CD8-positive, alpha-beta memory T cell (primary cell): ENCODE measurements around the gene TCAP. TPM values are rescaled to one million over a fixed set of nuclear protein-coding genes. Genes with fewer than 3 reads are reported as not detected.

ENCODE experiments used
- CTCF ChIA-PET: fragments of 350-600 bp; sonication (Branson Sonifier 250); formaldehyde crosslinking; loops from one replicate; lab custom pipeline; 2021; ENCODE audit warnings: antibody characterized with exemption; lab: Charles Lee
- POLR2A ChIA-PET: fragments of 350-600 bp; sonication (Branson Sonifier 250); formaldehyde crosslinking; loops from one replicate; lab custom pipeline; 2021; ENCODE audit warnings: antibody characterized with exemption; lab: Charles Lee
- DNase-seq, 5 donors: peaks; one replicate each; pipeline versions ENCODE4 v3.0.0 to v3.0.0-alpha.2; 2020 to 2022; ENCODE audit warnings: mixed read lengths in 1 of 5
- H3K27ac ChIP-seq: one replicate; pipeline ENCODE4 v1.7.0; 2013; ENCODE audit warnings: low read depth, mild to moderate bottlenecking, low read length, moderate library complexity
- H3K27me3 ChIP-seq: 2 replicates; pipeline ENCODE4 v1.7.0; 2013; ENCODE audit warnings: low read length, mild to moderate bottlenecking; ENCODE audit not compliant: insufficient read depth, poor library complexity, severe bottlenecking
- H3K36me3 ChIP-seq: 2 replicates; pipeline ENCODE4 v1.7.0; 2013; ENCODE audit warnings: mild to moderate bottlenecking, low read length, moderate library complexity; ENCODE audit not compliant: insufficient read depth
- H3K4me1 ChIP-seq: 2 replicates; pipeline ENCODE4 v1.7.0; 2013; ENCODE audit warnings: mild to moderate bottlenecking, low read length, moderate library complexity; ENCODE audit not compliant: insufficient read depth
- H3K4me3 ChIP-seq: 2 replicates; pipeline ENCODE4 v1.7.0; 2013; ENCODE audit warnings: mild to moderate bottlenecking, low read length
- H3K9me3 ChIP-seq: 2 replicates; pipeline ENCODE4 v1.7.0; 2013; ENCODE audit warnings: mild to moderate bottlenecking, low read length
- H3K27ac Mint-ChIP-seq, 8 donors: one replicate each; pipeline ENCODE4 v1.8.0; 2020 to 2021; ENCODE audit warnings: mixed read lengths in 8 of 8, mild to moderate bottlenecking in 6 of 8, inconsistent platforms in 3 of 8, moderate library complexity in 3 of 8
- H3K27me3 Mint-ChIP-seq, 2 donors: one replicate each; pipeline ENCODE4 v1.8.0; 2020 to 2021; ENCODE audit warnings: mixed read lengths in 2 of 2, mild to moderate bottlenecking in 1 of 2, moderate library complexity in 1 of 2
- H3K36me3 Mint-ChIP-seq, 3 donors: one replicate each; pipeline ENCODE4 v1.8.0; 2020 to 2021; ENCODE audit warnings: mixed read lengths in 3 of 3, inconsistent platforms in 1 of 3, mild to moderate bottlenecking in 1 of 3
- H3K4me1 Mint-ChIP-seq, 3 donors: one replicate each; pipeline ENCODE4 v1.8.0; 2020 to 2021; ENCODE audit warnings: mixed read lengths in 3 of 3, inconsistent platforms in 1 of 3, mild to moderate bottlenecking in 1 of 3
- H3K4me3 Mint-ChIP-seq, 7 donors: one replicate each; pipeline ENCODE4 v1.8.0; 2020 to 2021; ENCODE audit warnings: mixed read lengths in 7 of 7, mild to moderate bottlenecking in 6 of 7, moderate library complexity in 4 of 7, inconsistent platforms in 2 of 7
- H3K9me3 Mint-ChIP-seq, 5 donors: one replicate each; pipeline ENCODE4 v1.8.0; 2020 to 2022; ENCODE audit warnings: mixed read lengths in 5 of 5, mild to moderate bottlenecking in 3 of 5, moderate library complexity in 2 of 5, inconsistent platforms in 1 of 5
- polyA plus RNA-seq: library from polyadenylated mRNA; unstranded; fragments of 300-500 nt; fragmentation: Illumina TruSeq; gene quantifications from one replicate; pipeline ENCODE4 v1.2.3, GENCODE V29; 2021
- total RNA-seq, 2 experiments: library from RNA; stranded (reverse); gene quantifications; one replicate each; pipeline ENCODE4 v1.2.3, GENCODE V29; 2021

Gene TCAP
- total and polyA plus RNA-seq, 3 experiments from 2014 or later: 0.97 to 1.6 TPM; not detected in 1

- Mint-ChIP-seq H3K4me3 (no peak overlapping the region), H3K36me3 (no peaks in the 10 kb centered on the region), H3K4me1 (peaks cover 11 to 24% (median 13%) of the 10 kb centered on the region in 3 donors), H3K27ac (no peak overlapping the region), H3K27me3 (peaks cover 16 to 38% of the 10 kb centered on the region in 2 donors), H3K9me3 (no peaks in the 10 kb centered on the region)
- no peak for DNase-seq
- no peak overlapping the region for H3K4me3 ChIP-seq
- ChIA-PET POLR2A (no interaction called here), CTCF (interaction anchor here (10.7 kb wide), 1 partner anchor 9 kb away, joined by 161 read pairs; the partner anchor contains the start of gene PPP1R1B)
- peaks cover 14% of the 10 kb centered on the region for H3K4me1 ChIP-seq
- H3K36me3 ChIP-seq: no peaks in the 10 kb centered on the region
- peaks cover 14% of the 10 kb centered on the region for H3K27me3 ChIP-seq
- H3K27ac ChIP-seq: no peak overlapping the region
- H3K9me3 ChIP-seq: no peaks in the 10 kb centered on the region
Observed at GRCh38 chr17:39631403-39631802, 33.7 kb upstream of the TCAP start.

GRCh38 chr17:39632153-39632941 lies 32.8 kb upstream of the TCAP start:
- Mint-ChIP-seq H3K36me3 (peaks cover 0 to 2% (median 0%) of the 10 kb centered on the region in 3 donors), H3K4me1 (peaks cover 16 to 26% (median 17%) of the 10 kb centered on the region in 3 donors), H3K4me3 (no peak overlapping the region), H3K27ac (no peak overlapping the region), H3K9me3 (no peaks in the 10 kb centered on the region), H3K27me3 (peaks cover 15 to 32% of the 10 kb centered on the region in 2 donors)
- no peak overlapping the region for H3K27ac ChIP-seq
- no peak for DNase-seq
- ChIA-PET POLR2A (no interaction called here), CTCF (interaction anchor here (1.7 to 10.7 kb wide), 4 partner anchors 10 to 122 kb away, joined by 4 to 161 read pairs (median 16); partner anchors contain the start of gene PPP1R1B)
- no peaks in the 10 kb centered on the region for H3K9me3 ChIP-seq
- H3K4me3 ChIP-seq: no peak overlapping the region
- H3K36me3 ChIP-seq: no peaks in the 10 kb centered on the region
- peaks cover 10% of the 10 kb centered on the region for H3K4me1 ChIP-seq
- H3K27me3 ChIP-seq: peaks cover 7% of the 10 kb centered on the region

GRCh38 chr17:39633570-39634183 lies 31.5 kb upstream of the TCAP start:
- DNase-seq: no peak
- Mint-ChIP-seq H3K36me3 (peaks cover 0 to 8% (median 0%) of the 10 kb centered on the region in 3 donors), H3K9me3 (no peaks in the 10 kb centered on the region), H3K27me3 (peaks cover 5 to 24% of the 10 kb centered on the region in 2 donors), H3K4me1 (peaks cover 29 to 39% (median 30%) of the 10 kb centered on the region in 3 donors), H3K4me3 (peak overlapping the region in 1 of 7 donors; percentile 70), H3K27ac (peak overlapping the region in 1 of 8 donors; percentile 19)
- Histone ChIP-seq H3K27me3 (no peaks in the 10 kb centered on the region), H3K36me3 (no peaks in the 10 kb centered on the region), H3K4me1 (peaks cover 22% of the 10 kb centered on the region), H3K4me3 (no peak overlapping the region), H3K27ac (no peak overlapping the region), H3K9me3 (no peaks in the 10 kb centered on the region)
- POLR2A ChIA-PET: no interaction called here
- CTCF ChIA-PET: interaction anchor here (0.9 to 10.7 kb wide), 7 partner anchors 11 to 347 kb away, joined by 3 to 161 read pairs (median 4); partner anchors contain the start of genes PPP1R1B and PSMD3

- Histone ChIP-seq H3K27ac (no peak overlapping the region), H3K36me3 (no peaks in the 10 kb centered on the region), H3K4me1 (peaks cover 29% of the 10 kb centered on the region), H3K4me3 (no peak overlapping the region), H3K9me3 (no peaks in the 10 kb centered on the region), H3K27me3 (no peaks in the 10 kb centered on the region)
- peaks cover 0 to 8% (median 0%) of the 10 kb centered on the region in 3 donors for H3K36me3 Mint-ChIP-seq
- ChIA-PET CTCF (interaction anchor here (0.9 to 10.7 kb wide), 8 partner anchors 12 to 48 kb away, joined by 3 to 161 read pairs (median 6); partner anchors contain the start of genes PNMT and PPP1R1B), POLR2A (no interaction called here)
- H3K27me3 Mint-ChIP-seq: peaks cover 3 to 21% of the 10 kb centered on the region in 2 donors
- H3K4me1 Mint-ChIP-seq: peaks cover 36 to 47% (median 36%) of the 10 kb centered on the region in 3 donors
- H3K4me3 Mint-ChIP-seq: peak overlapping the region in 2 of 7 donors; percentile 37 to 76
- peak in 2 of 5 donors; percentile 29 to 45 for DNase-seq
- H3K27ac Mint-ChIP-seq: peak overlapping the region in 5 of 8 donors; percentile 33 to 82 (median 42)
- H3K9me3 Mint-ChIP-seq: no peaks in the 10 kb centered on the region
Observed at GRCh38 chr17:39634384-39634871, 30.7 kb upstream of the TCAP start.

GRCh38 chr17:39635614-39636176 lies 29.5 kb upstream of the TCAP start:
- Mint-ChIP-seq H3K4me3 (peak overlapping the region; percentile 29 to 96 (median 93)), H3K4me1 (peaks cover 46 to 60% (median 48%) of the 10 kb centered on the region in 3 donors), H3K27me3 (peaks cover 3 to 17% of the 10 kb centered on the region in 2 donors), H3K9me3 (no peaks in the 10 kb centered on the region), H3K27ac (peak overlapping the region; percentile 77 to 98 (median 93)), H3K36me3 (peaks cover 0 to 15% (median 0%) of the 10 kb centered on the region in 3 donors)
- POLR2A ChIA-PET: no interaction called here
- Histone ChIP-seq H3K4me1 (peaks cover 41% of the 10 kb centered on the region), H3K27me3 (no peaks in the 10 kb centered on the region), H3K27ac (no peak overlapping the region), H3K9me3 (no peaks in the 10 kb centered on the region), H3K4me3 (no peak overlapping the region), H3K36me3 (no peaks in the 10 kb centered on the region)
- CTCF ChIA-PET: interaction anchor here (0.7 to 10.7 kb wide), 4 partner anchors 13 to 226 kb away, joined by 3 to 161 read pairs (median 16); partner anchors contain the start of genes PNMT and PPP1R1B
- DNase-seq: no peak

- Histone ChIP-seq H3K27me3 (no peaks in the 10 kb centered on the region), H3K27ac (peak overlapping the region; percentile 90), H3K36me3 (no peaks in the 10 kb centered on the region), H3K9me3 (no peaks in the 10 kb centered on the region), H3K4me3 (peak overlapping the region; percentile 98), H3K4me1 (peaks cover 50% of the 10 kb centered on the region)
- ChIA-PET POLR2A (no interaction called here), CTCF (interaction anchor here (1.0 to 10.7 kb wide), 3 partner anchors 14 to 117 kb away, joined by 3 to 161 read pairs (median 25); partner anchors contain the start of gene PPP1R1B)
- Mint-ChIP-seq H3K9me3 (no peaks in the 10 kb centered on the region), H3K4me3 (peak overlapping the region; percentile 90 to 96 (median 93)), H3K36me3 (peaks cover 0 to 16% (median 0%) of the 10 kb centered on the region in 3 donors), H3K27me3 (peaks cover 0 to 10% of the 10 kb centered on the region in 2 donors), H3K4me1 (peaks cover 51 to 64% (median 55%) of the 10 kb centered on the region in 3 donors), H3K27ac (peak overlapping the region; percentile 74 to 98 (median 93))
- no peak for DNase-seq
Observed at GRCh38 chr17:39636587-39636926, 28.6 kb upstream of the TCAP start.

GRCh38 chr17:39636927-39637736 lies 28.0 kb upstream of the TCAP start, which contains the start of gene STARD3:
Gene STARD3, plus strand, starts transcription at chr17:39637144. Its CDS starts 16,388 bp downstream, at chr17:39653532.
- peak; percentile 84 to 93 (median 89) for DNase-seq
- H3K4me3 Mint-ChIP-seq: peak within 1 kb of the TSS; percentile 90 to 96 (median 93)
- Histone ChIP-seq H3K9me3 (no peaks in the 10 kb centered on the region), H3K4me1 (peaks cover 55% of the 10 kb centered on the region), H3K27me3 (no peaks in the 10 kb centered on the region), H3K4me3 (peak within 1 kb of the TSS; percentile 98), H3K36me3 (no peaks in the 10 kb centered on the region), H3K27ac (peak within 1 kb of the TSS; percentile 90)
- CTCF ChIA-PET: interaction anchor here (0.9 to 10.7 kb wide), 5 partner anchors 15 to 117 kb away, joined by 3 to 161 read pairs (median 25); partner anchors contain the start of gene PPP1R1B
- H3K9me3 Mint-ChIP-seq: no peaks in the 10 kb centered on the region
- peaks cover 0 to 16% (median 0%) of the 10 kb centered on the region in 3 donors for H3K36me3 Mint-ChIP-seq
- H3K4me1 Mint-ChIP-seq: peaks cover 55 to 70% (median 61%) of the 10 kb centered on the region in 3 donors
- H3K27me3 Mint-ChIP-seq: peaks cover 0 to 5% of the 10 kb centered on the region in 2 donors
- H3K27ac Mint-ChIP-seq: peak within 1 kb of the TSS; percentile 82 to 98 (median 96)
- POLR2A ChIA-PET: interaction anchor here (0.6 to 1.1 kb wide), 2 partner anchors 18 to 91 kb away, joined by 3 to 5 read pairs; no protein-coding TSS in a partner anchor
